Erythroblast (primary cell): ENCODE results near the gene HSDL1.

Experiments used
- GATA1 ChIP-seq: IDR thresholded peaks from 2 replicates; pipeline ENCODE4 v1.6.1; 2011; ENCODE audit warnings: low read depth, mild to moderate bottlenecking, control low read depth, low read length, moderate library complexity
- POLR2A ChIP-seq: IDR thresholded peaks from 2 replicates; pipeline ENCODE4 v1.6.1; 2011; ENCODE audit warnings: mild to moderate bottlenecking, low read length

GRCh38 chr16:84156342-84156784 is 11.4 kb upstream of the HSDL1 start:
- TF ChIP-seq POLR2A, result no peak
- no peak for TF ChIP-seq GATA1
